ENCODE results near the gene PLEKHF1.

DNA sequence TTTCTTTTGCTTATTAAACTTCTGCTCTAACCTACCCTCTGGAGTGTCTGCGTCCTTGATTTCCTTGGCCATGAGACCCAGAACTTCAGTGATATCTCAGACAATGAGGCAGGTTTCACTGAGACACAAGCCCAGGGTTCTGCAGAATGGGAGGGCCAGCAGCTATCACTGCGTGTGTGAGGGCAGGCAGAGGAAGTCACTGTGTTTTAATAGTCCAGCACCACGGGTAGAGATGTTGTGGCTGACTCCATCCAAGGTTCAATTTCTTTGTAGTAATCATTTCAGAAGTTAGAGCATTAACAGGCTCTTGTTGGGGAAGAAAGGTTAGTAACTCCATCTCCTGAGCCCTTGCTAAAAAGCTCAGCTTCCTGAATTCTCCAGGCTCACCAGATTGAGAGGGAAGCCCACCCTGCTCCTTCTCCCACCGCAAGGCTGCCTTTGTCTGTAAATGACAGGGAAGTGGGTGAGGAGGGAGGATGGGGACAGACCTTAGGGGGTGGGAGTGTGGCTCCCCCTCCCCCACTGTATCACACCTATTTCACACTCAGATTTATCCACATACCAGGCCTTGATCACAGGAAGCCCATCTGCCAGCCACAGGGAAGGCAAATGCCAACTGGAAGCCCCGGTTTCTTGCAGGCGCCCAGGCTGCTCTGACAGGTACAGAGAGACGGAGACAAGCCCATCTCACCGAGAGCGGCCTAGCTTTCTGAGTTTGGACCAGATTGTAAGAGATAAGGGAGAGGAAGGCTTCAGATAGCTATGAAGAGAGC lies 47.7 kb downstream of the PLEKHF1 start:
- TF ChIP-seq, protein P1, sequence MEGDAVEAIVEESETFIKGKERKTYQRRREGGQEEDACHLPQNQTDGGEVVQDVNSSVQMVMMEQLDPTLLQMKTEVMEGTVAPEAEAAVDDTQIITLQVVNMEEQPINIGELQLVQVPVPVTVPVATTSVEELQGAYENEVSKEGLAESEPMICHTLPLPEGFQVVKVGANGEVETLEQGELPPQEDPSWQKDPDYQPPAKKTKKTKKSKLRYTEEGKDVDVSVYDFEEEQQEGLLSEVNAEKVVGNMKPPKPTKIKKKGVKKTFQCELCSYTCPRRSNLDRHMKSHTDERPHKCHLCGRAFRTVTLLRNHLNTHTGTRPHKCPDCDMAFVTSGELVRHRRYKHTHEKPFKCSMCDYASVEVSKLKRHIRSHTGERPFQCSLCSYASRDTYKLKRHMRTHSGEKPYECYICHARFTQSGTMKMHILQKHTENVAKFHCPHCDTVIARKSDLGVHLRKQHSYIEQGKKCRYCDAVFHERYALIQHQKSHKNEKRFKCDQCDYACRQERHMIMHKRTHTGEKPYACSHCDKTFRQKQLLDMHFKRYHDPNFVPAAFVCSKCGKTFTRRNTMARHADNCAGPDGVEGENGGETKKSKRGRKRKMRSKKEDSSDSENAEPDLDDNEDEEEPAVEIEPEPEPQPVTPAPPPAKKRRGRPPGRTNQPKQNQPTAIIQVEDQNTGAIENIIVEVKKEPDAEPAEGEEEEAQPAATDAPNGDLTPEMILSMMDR (IDR thresholded peaks at IDR 0.05), result no peak
- no peak for TF ChIP-seq POLR2A (IDR thresholded peaks at IDR 0.05)
